GM21360 (cell line): ENCODE results near the gene C1QTNF3.
"Not testable (repeated sequence)": the region's sequence is repeated elsewhere in the genome, so short reads cannot be mapped to it uniquely, and the experiment has no call there.

Experiments
- ATAC-seq: cut with Tn5 transposase; IDR thresholded peaks from one replicate; pipeline ENCODE4 v1.9.1; 2021; ENCODE audit warnings: mild to moderate bottlenecking, moderate library complexity; ENCODE audit not compliant: unreplicated experiment

C1QTNF3 gene

GRCh38 chr5:34043099-34043876, at the start of gene C1QTNF3:
Gene C1QTNF3, minus strand, starts transcription at chr5:34043213. Its CDS starts 88 bp downstream, at chr5:34043125.
- no peak for ATAC-seq

GRCh38 chr5:34091039-34091438, 48.0 kb upstream of the C1QTNF3 start:
- not testable (repeated sequence) for ATAC-seq

- not testable (repeated sequence) for ATAC-seq
These were observed 46.8 kb upstream of the C1QTNF3 start for GRCh38 chr5:34089802-34090201.

GRCh38 chr5:34087728-34088127, 44.7 kb upstream of the C1QTNF3 start:
- ATAC-seq: not testable (repeated sequence)

- not testable (repeated sequence) for ATAC-seq
These were observed 40.9 kb upstream of the C1QTNF3 start for GRCh38 chr5:34083898-34084297.

GRCh38 chr5:34079505-34079904, 36.5 kb upstream of the C1QTNF3 start:
- not testable (repeated sequence) for ATAC-seq

- not testable (repeated sequence) for ATAC-seq
These were observed 34.6 kb upstream of the C1QTNF3 start for GRCh38 chr5:34077636-34078035.

- ATAC-seq: not testable (repeated sequence)
These were observed 33.8 kb upstream of the C1QTNF3 start for GRCh38 chr5:34076719-34077364.

- not testable (repeated sequence) for ATAC-seq
These were observed 31.5 kb upstream of the C1QTNF3 start for GRCh38 chr5:34074472-34074871.

- ATAC-seq: not testable (repeated sequence)
These were observed 31.1 kb upstream of the C1QTNF3 start for GRCh38 chr5:34074071-34074470.

- not testable (repeated sequence) for ATAC-seq
These were observed 27.6 kb upstream of the C1QTNF3 start for GRCh38 chr5:34070626-34071025.

GRCh38 chr5:34064656-34065055, 21.6 kb upstream of the C1QTNF3 start:
- no peak for ATAC-seq

- ATAC-seq: no peak
These were observed 19.4 kb upstream of the C1QTNF3 start for GRCh38 chr5:34062419-34062818.

GRCh38 chr5:34061993-34062392, 19.0 kb upstream of the C1QTNF3 start:
- ATAC-seq: no peak

GRCh38 chr5:34059977-34060376, 17.0 kb upstream of the C1QTNF3 start:
- ATAC-seq: no peak

GRCh38 chr5:34058532-34058931, 15.5 kb upstream of the C1QTNF3 start:
- no peak for ATAC-seq

GRCh38 chr5:34057569-34057968, 14.6 kb upstream of the C1QTNF3 start:
- no peak for ATAC-seq

GRCh38 chr5:34057118-34057517, 14.1 kb upstream of the C1QTNF3 start:
- no peak for ATAC-seq

GRCh38 chr5:34055667-34056066, 12.7 kb upstream of the C1QTNF3 start:
- ATAC-seq: no peak

GRCh38 chr5:34054400-34054729, 11.4 kb upstream of the C1QTNF3 start:
- no peak for ATAC-seq

- no peak for ATAC-seq
These were observed 10.8 kb upstream of the C1QTNF3 start for GRCh38 chr5:34053571-34054399.
